Keratinocyte (primary cell): ENCODE measurements around the gene NF1. TPM values are rescaled to one million over a fixed set of nuclear protein-coding genes. Genes with fewer than 3 reads are reported as not detected.

Experiments
- DNase-seq: peaks from one replicate; pipeline ENCODE4 v3.0.0-alpha.2; 2011; ENCODE audit warnings: low read depth, missing footprints, low spot score
- FAIRE-seq: peaks from 2 replicates; lab custom pipeline; 2011; peaks lifted over from hg19 to GRCh38; lab: Jason Lieb, UNC
- H2AFZ ChIP-seq: 2 replicates; pipeline ENCODE4 v1.6.0; 2012; ENCODE audit warnings: low read length, control low read depth, inconsistent platforms; ENCODE audit not compliant: control insufficient read depth
- H3K27ac ChIP-seq: 2 replicates; pipeline ENCODE4 v1.5.1; 2011; ENCODE audit warnings: low read length; ENCODE audit not compliant: control insufficient read depth, insufficient read depth
- H3K27me3 ChIP-seq: 3 replicates; pipeline ENCODE4 v1.6.0; 2011; ENCODE audit warnings: low read length; ENCODE audit not compliant: control insufficient read depth, insufficient read depth; ENCODE audit errors: extremely low read depth
- H3K36me3 ChIP-seq, 2 experiments: 2 replicates in 1 of 2; 3 replicates in 1 of 2; pipeline ENCODE4 v1.5.1; 2011; ENCODE audit warnings: low read length in 2 of 2, mild to moderate bottlenecking in 1 of 2; ENCODE audit not compliant: control insufficient read depth in 2 of 2, insufficient read depth in 2 of 2; ENCODE audit errors: extremely low read depth in 1 of 2
- H3K4me1 ChIP-seq: 3 replicates; pipeline ENCODE4 v1.5.1; 2011; ENCODE audit warnings: low read length; ENCODE audit not compliant: control insufficient read depth, insufficient read depth; ENCODE audit errors: extremely low read depth
- H3K4me2 ChIP-seq: 3 replicates; pipeline ENCODE4 v1.6.0; 2011; ENCODE audit warnings: low read depth, low read length; ENCODE audit not compliant: control insufficient read depth, insufficient read depth; ENCODE audit errors: extremely low read depth
- H3K4me3 ChIP-seq, 3 experiments: fragments of 200-600 bp in 1 of 3; sonication (generic) in 1 of 3; 2 replicates in 2 of 3; 3 replicates in 1 of 3; pipeline ENCODE4 v1.5.1; 2011 to 2016; ENCODE audit warnings: low read length in 3 of 3, mild to moderate bottlenecking in 3 of 3, control low read depth in 2 of 3, inconsistent platforms in 1 of 3, low read depth in 1 of 3, mixed read lengths in 1 of 3, mixed run types in 1 of 3, moderate library complexity in 1 of 3; ENCODE audit not compliant: control insufficient read depth in 2 of 3, insufficient read depth in 2 of 3; ENCODE audit errors: extremely low read depth in 1 of 3
- H3K79me2 ChIP-seq: 2 replicates; pipeline ENCODE4 v1.6.0; 2012; ENCODE audit warnings: low read length; ENCODE audit not compliant: control insufficient read depth, insufficient read depth
- H3K9ac ChIP-seq: 3 replicates; pipeline ENCODE4 v1.6.0; 2011; ENCODE audit warnings: low read length; ENCODE audit not compliant: control insufficient read depth, insufficient read depth; ENCODE audit errors: extremely low read depth
- H3K9me1 ChIP-seq: 3 replicates; pipeline ENCODE4 v1.6.0; 2011; ENCODE audit warnings: low read length; ENCODE audit not compliant: control insufficient read depth, insufficient read depth; ENCODE audit errors: extremely low read depth
- H3K9me3 ChIP-seq: 2 replicates; pipeline ENCODE4 v1.5.1; 2012; ENCODE audit warnings: low read depth, low read length; ENCODE audit not compliant: control insufficient read depth
- H4K20me1 ChIP-seq: 3 replicates; pipeline ENCODE4 v1.6.0; 2011; ENCODE audit warnings: low read length; ENCODE audit not compliant: control insufficient read depth, insufficient read depth; ENCODE audit errors: extremely low read depth
- EZH2 ChIP-seq: IDR thresholded peaks from one replicate; pipeline ENCODE4 v1.6.1; 2012; ENCODE audit warnings: inconsistent platforms, mild to moderate bottlenecking, low read length, moderate library complexity
- dilution Hi-C: fragments of 300-500 bp; cut with MboI; formaldehyde crosslinking; loops from one replicate; pipeline ENCODE4 v1.7.0; 2020; ENCODE audit warnings: low sequenced_read_pairs; ENCODE audit not compliant: extremely low pct_ligation_motif_present
- polyA plus RNA-seq, 5 experiments: library from polyadenylated mRNA; depleted of rRNA in 3 of 5; stranded (reverse) in 3 of 5; stranded (forward) in 1 of 5; unstranded in 1 of 5; fragments of >200 nt; gene quantifications; 1 replicate in 1 of 5; 2 replicates in 3 of 5; 3 replicates in 1 of 5; pipeline versions ENCODE4 v1.2.1 to v1.2.3, GENCODE V29; 2011 to 2012; ENCODE audit warnings: missing spikeins in 2 of 5, low read depth in 1 of 5, low replicate concordance in 1 of 5
- TF ChIP-seq, protein P1 (sequence below), 3 experiments: IDR thresholded peaks in 1 of 3; conservative IDR thresholded peaks in 1 of 3; optimal IDR thresholded peaks in 1 of 3; 2 replicates in 2 of 3; 3 replicates in 1 of 3; pipeline versions ENCODE3 to v1.5.1; 2011; ENCODE audit warnings: low read length in 3 of 3, mild to moderate bottlenecking in 3 of 3, moderate library complexity in 2 of 3, control low read depth in 1 of 3, inconsistent platforms in 1 of 3; ENCODE audit not compliant: insufficient read depth in 2 of 3; ENCODE audit errors: extremely low read depth in 1 of 3

NF1 gene
- polyA plus RNA-seq, 1 donor (not counting 4 experiments of a cell fraction or from before 2014, with no cell fraction given), result 26.7 TPM

DNA sequence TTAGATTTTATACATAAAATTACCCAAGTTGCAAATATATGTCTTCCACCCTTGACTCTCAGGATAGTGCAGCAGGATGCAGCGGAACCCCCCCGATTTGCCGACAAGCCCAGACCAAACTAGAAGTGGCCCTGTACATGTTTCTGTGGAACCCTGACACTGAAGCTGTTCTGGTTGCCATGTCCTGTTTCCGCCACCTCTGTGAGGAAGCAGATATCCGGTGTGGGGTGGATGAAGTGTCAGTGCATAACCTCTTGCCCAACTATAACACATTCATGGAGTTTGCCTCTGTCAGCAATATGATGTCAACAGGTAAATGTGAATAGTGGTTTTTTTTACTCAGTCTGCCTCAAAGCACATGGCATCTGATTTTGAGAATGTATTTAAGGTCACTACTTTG lies 131.6 kb downstream of the NF1 start:
- no peak overlapping the region for H3K9ac ChIP-seq
- H3K9me3 ChIP-seq, result no peaks in the 10 kb centered on the region
- peaks cover 3 to 9% of the 10 kb centered on the region in 2 experiments for H3K36me3 ChIP-seq
- no peak overlapping the region for H3K4me3 ChIP-seq
- no peak overlapping the region for H2AFZ ChIP-seq
- no peak overlapping the region for H3K4me2 ChIP-seq
- TF ChIP-seq EZH2, result no peak
- TF ChIP-seq, protein P1, sequence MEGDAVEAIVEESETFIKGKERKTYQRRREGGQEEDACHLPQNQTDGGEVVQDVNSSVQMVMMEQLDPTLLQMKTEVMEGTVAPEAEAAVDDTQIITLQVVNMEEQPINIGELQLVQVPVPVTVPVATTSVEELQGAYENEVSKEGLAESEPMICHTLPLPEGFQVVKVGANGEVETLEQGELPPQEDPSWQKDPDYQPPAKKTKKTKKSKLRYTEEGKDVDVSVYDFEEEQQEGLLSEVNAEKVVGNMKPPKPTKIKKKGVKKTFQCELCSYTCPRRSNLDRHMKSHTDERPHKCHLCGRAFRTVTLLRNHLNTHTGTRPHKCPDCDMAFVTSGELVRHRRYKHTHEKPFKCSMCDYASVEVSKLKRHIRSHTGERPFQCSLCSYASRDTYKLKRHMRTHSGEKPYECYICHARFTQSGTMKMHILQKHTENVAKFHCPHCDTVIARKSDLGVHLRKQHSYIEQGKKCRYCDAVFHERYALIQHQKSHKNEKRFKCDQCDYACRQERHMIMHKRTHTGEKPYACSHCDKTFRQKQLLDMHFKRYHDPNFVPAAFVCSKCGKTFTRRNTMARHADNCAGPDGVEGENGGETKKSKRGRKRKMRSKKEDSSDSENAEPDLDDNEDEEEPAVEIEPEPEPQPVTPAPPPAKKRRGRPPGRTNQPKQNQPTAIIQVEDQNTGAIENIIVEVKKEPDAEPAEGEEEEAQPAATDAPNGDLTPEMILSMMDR (optimal IDR thresholded peaks at IDR 0.05 in 1 of 3, IDR thresholded peaks at IDR 0.05 in 1 of 3, conservative IDR thresholded peaks at IDR 0.05 in 1 of 3; ENCODE audit: extremely low read depth in 1 of 3, insufficient read depth in 2 of 3, low read length in 3 of 3), result no peak
- DNase-seq (no peak), FAIRE-seq (no peak)
- H3K79me2 ChIP-seq, result no peaks in the 10 kb centered on the region
- H4K20me1 ChIP-seq, result no peaks in the 10 kb centered on the region
- H3K27me3 ChIP-seq, result no peaks in the 10 kb centered on the region
- no peaks in the 10 kb centered on the region for H3K9me1 ChIP-seq
- dilution Hi-C loops, result no loop called here
- no peak overlapping the region for H3K27ac ChIP-seq
- H3K4me1 ChIP-seq, result no peaks in the 10 kb centered on the region

DNA sequence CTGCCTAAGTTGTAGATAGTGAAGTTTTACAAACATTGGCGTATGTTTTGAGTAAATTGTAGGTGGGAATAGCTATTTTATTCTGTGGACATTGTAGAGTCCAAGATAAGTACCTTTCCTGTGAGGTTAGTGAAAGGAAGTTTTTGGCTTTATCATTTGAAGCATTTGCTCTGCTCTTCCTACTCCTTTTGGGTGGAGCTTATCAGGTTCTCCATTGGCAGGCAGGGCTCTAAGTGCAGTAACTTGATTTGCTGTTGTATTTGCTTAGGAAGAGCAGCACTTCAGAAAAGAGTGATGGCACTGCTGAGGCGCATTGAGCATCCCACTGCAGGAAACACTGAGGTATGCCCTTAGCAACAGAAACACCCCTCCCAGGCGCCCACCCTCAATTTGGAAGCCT lies 132.2 kb downstream of the NF1 start:
- Histone ChIP-seq H2AFZ (no peak overlapping the region), H3K79me2 (no peaks in the 10 kb centered on the region), H3K9me3 (no peaks in the 10 kb centered on the region), H3K36me3 (peaks cover 3 to 9% of the 10 kb centered on the region in 2 experiments), H3K4me3 (no peak overlapping the region), H3K4me2 (no peak overlapping the region), H3K27me3 (no peaks in the 10 kb centered on the region), H3K4me1 (no peaks in the 10 kb centered on the region), H3K9me1 (no peaks in the 10 kb centered on the region), H4K20me1 (no peaks in the 10 kb centered on the region), H3K27ac (no peak overlapping the region), H3K9ac (no peak overlapping the region)
- no peak for DNase-seq
- TF ChIP-seq EZH2, result no peak
- TF ChIP-seq, protein P1 (optimal IDR thresholded peaks at IDR 0.05 in 1 of 3, IDR thresholded peaks at IDR 0.05 in 1 of 3, conservative IDR thresholded peaks at IDR 0.05 in 1 of 3; ENCODE audit: extremely low read depth in 1 of 3, insufficient read depth in 2 of 3, low read length in 3 of 3), result no peak
- dilution Hi-C loops, result no loop called here
- no peak for FAIRE-seq
